Activated T-cell treated with anti-CD3 and anti-CD28 coated beads, Interleukin-2, amount 50 U/mL, for 48 hours (primary cell): ENCODE data around the gene OR2A25.
"Not testable (repeated sequence)": the region's sequence is repeated elsewhere in the genome, so short reads cannot be mapped to it uniquely, and the experiment has no call there.

ENCODE experiments used
- DNase-seq, 2 experiments: peaks; one replicate each; pipeline ENCODE4 v3.0.0-alpha.2; 2020

The OR2A25 gene, protein sequence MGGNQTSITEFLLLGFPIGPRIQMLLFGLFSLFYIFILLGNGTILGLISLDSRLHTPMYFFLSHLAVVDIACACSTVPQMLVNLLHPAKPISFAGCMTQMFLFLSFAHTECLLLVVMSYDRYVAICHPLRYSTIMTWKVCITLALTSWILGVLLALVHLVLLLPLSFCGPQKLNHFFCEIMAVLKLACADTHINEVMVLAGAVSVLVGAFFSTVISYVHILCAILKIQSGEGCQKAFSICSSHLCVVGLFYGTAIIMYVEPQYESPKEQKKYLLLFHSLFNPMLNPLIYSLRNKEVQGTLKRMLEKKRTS

GRCh38 chr7:144069511-144069910, at the start of gene OR2A25:
OR2A25 (plus strand) TSS chr7:144069811; CDS start chr7:144074220, 4,409 bp downstream.
- DNase-seq, result no peak

- no peak for DNase-seq
Observed at GRCh38 chr7:144020340-144020739, 49.3 kb upstream of the OR2A25 start.

DNA sequence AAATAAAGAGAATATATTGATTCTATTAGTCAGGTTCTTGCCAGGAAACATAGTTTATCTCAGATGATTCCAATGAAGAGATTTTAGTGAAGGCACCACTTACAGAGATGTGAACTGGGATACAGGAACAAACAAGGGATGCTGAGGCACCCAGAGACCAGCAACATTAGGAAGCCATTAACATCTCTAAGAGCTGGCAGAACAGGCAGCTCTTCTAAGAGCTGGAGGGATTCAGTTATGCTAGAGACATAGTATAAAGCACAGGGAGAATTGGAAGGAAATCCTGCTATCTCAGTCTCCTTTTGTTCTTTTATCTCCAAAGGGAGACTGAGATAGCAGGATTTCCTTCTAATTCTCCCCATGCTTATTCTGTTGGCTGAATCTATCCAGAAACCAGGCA, 47.4 kb upstream of the OR2A25 start:
- no peak for DNase-seq

DNA sequence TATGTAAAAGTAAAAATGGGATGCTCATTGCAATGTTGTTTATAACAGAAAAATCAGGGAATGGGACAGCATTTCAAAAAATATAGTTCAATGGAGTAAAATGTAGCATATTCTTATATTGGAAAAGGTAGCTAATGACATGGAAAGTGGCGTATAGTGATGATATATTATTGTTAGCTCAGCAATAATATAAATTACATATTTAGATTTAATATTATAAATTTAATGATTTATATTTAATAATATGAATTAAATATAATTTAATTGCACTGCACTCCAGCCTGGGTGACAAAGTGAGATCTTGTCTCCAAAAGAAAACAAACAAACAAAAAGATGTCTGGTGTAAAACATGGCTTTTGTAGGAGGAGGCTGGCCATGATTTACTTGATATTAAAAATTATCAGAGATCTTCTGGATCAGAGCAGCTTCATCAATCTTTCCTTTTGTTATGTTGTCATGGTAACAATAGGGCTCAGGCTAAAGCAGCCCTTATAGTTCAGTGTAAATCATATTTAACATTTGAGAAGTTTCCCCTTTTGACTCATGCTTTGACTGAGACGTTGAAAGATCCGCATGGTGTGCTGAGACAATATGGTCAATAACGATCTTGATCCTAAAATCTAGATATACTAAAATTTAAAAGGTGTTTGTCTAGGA, 46.3 kb upstream of the OR2A25 start:
- no peak for DNase-seq

- no peak for DNase-seq
Observed at GRCh38 chr7:144024213-144024612, 45.4 kb upstream of the OR2A25 start.

DNA sequence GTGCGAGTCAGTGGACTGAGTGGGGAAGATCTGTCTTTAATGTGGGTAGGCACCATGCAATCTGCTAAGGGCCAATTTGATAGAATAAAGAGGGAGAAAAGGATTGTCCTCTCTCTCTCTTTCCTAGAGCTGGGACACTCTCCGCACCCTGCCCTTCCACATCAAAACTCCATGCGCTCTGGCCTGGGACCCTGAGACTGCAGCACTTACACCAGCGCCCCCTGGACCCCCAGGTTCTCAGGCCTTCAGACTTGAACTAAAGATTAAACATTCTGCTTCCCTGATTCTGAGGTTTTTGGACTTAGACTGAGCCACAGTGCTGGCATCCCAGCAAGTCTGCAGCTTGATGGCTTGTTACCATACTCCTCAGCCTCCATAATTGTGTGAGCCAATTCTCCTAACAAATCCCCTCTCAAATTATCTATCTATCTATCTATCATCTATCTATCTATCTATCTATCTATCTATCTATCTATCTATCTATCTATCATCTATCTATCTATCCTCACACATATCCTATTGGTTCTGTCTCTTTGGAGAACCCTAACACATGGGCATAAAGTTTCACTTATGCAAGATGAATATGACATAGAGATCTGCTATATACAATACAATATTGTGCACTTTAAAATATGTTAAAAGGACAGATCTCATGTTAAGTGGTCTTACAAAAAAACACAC, 43.3 kb upstream of the OR2A25 start:
- DNase-seq, result no peak

DNA sequence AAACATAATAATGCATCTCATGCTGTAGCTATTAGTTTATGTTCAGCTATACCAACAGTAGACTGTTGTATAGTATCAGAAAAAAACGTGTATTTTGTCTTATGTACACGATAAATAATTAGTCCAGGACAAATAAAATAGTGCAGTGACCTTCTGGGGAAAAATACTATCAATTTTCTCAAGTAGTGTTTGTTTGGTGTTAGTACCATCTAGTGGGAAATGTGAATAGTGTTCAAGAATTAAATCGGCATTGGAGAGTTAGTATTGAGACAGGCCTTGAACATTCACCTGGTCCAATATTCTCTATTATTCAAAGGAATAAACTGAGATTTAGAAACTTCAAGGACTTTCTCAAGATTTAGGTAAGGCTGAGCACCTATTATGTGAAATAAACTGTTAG, 42.5 kb upstream of the OR2A25 start:
- DNase-seq, result no peak

- no peak for DNase-seq
Observed at GRCh38 chr7:144027974-144028373, 41.6 kb upstream of the OR2A25 start.

GRCh38 chr7:144028547-144028946, 41.1 kb upstream of the OR2A25 start:
- no peak for DNase-seq

GRCh38 chr7:144032516-144032915, 37.1 kb upstream of the OR2A25 start:
- DNase-seq, result no peak

- no peak for DNase-seq
Observed at GRCh38 chr7:144032985-144033709, 36.5 kb upstream of the OR2A25 start.

- no peak for DNase-seq
Observed at GRCh38 chr7:144035385-144035784, 34.2 kb upstream of the OR2A25 start.

DNA sequence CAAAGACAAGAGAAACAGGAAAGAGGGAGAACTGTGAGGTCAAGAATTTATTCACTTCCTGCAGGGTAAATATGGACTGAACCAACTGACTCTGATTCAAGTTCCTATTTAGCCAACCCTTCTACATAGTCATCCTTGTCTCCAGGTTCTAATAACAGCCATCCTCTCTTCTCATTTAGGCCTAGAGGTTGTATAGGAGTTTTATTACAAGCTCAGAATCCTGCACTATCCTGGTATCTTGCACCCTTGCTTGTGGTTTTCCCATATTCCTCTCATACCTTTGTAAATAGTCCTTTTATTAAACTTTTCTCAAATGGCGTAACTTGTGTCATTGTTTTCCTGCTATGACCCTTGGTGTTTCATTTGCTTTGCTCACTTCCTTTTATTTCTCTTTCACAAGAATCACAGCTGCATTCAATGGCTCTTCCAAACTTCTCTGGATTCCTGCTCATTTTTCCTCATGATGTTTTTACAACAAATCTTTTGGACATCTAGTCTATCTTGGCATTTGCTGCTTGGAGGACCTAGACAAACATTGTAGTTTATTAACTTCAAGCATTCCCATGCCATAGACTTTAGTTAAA, 33.2 kb upstream of the OR2A25 start:
- no peak for DNase-seq

GRCh38 chr7:144037414-144038035, 32.1 kb upstream of the OR2A25 start:
- DNase-seq, result no peak

- DNase-seq, result no peak
Observed at GRCh38 chr7:144038887-144039286, 30.7 kb upstream of the OR2A25 start.

- no peak for DNase-seq
Observed at GRCh38 chr7:144048648-144049047, 21.0 kb upstream of the OR2A25 start, which contains the start of gene OR2A5. OR2A5 (plus strand) TSS chr7:144048948; CDS start chr7:144050402, 1,454 bp downstream.

DNA sequence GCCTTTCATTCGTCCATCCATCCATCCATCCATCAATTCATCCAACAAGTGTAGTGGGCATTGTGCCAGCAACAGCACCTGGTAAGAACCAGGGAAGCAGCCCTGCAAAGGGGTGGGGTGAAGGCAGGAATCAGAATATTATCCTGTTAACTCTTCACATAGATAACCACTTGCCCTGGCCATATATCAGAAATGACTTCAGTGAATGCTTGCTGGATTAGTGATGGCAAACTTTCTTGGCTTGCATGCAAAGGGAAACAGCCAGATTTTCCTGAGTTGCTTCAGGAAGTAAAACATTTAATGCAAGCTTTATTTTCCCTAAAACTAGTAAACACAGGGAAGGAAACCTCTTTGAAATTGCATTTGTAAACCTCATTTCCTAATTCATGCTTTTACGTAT, 20.1 kb upstream of the OR2A25 start:
- DNase-seq, result no peak

DNA sequence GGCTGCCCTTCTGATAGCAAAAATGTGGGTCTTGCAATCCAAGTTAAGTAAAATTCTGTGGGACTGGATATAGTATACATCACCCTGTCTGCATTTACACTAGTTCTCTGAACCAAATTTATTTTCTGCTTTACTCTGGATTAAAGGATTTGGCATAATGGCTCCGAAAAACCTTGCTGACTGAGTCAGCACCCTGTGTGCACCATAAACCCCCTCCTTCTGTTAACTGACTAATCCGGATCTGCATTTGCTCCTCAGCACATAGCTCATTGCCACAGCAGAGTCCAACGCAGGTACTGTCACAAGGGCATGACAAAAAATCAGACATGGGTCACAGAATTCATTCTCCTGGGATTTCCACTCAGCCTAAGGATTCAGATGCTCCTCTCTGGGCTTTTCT, 19.5 kb upstream of the OR2A25 start:
- no peak for DNase-seq

DNA sequence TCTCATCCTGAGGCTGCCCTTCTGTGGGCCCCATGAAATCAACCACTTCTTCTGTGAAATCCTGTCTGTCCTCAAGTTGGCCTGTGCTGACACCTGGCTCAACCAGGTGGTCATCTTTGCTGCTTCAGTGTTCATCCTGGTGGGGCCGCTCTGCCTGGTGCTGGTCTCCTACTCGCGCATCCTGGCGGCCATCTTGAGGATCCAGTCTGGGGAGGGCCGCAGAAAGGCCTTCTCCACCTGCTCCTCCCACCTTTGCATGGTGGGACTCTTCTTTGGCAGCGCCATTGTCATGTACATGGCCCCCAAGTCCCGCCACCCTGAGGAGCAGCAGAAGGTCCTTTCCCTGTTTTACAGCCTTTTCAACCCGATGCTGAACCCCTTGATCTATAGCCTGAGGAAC, 18.7 kb upstream of the OR2A25 start:
- not testable (repeated sequence) for DNase-seq

DNA sequence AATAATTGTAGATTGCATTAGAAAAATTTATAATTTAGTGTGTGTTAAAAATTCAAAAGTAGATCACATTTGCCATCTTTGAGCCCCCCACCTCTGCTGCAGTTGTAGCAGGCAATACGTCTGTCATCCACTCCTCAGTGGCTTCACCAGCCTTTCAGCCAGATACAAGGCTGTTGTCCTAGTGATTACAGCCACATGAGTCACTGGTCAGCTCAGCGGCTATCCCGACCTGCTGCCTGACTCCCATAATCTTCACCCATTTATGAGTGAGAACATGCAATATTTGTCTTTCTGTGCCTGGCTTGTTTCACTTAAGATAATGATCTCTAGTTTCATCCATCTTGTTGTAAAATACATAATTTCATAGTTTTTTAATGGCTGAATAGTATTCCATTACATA, 11.7 kb upstream of the OR2A25 start:
- DNase-seq, result no peak

DNA sequence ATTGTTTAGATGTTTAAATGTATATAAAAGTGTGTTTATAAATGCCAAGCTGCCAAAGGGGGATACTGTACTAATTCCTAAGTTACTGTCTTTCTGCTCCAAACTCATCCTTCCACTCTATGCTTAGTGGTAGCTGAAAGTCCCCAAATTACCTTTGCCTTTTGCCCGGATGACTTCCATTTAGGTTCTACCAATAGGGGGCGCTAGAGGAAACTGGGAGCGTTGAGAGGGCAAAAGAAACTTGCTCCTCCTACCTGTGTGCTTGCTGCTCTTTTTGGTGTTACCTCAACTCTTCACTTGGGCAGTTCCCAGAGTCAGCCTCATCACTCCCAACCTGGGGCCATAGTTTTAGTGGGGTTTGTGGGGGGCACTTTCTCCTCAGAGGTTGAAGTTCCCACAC, 5.9 kb upstream of the OR2A25 start:
- no peak for DNase-seq

DNA sequence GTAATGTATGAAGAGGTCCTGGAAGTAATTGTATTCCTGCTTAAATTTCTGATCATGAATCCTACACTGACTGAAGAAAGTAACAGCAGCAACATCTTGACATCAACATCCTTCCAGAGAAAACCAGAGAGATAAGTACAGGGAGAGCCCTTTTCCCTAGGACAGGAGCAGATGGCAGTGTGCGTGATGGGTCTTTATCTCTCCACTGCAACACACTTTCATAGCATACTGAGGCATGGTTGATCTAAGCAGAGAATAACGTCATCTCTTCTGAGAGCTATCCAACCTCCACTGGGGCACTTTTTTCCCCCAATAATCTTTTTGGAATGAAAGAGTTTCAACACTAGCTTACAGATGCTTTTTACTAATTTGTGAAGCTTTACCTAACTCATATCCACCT, 342 bp downstream of the OR2A25 start:
- DNase-seq, result no peak
